GM23248 (cell line): Measurements from ENCODE around the gene ULBP2.

ENCODE experiments used
- EZH2 ChIP-seq: fragments of 200-600 bp; sonication (generic); IDR thresholded peaks from 2 replicates; pipeline ENCODE4 v1.6.1; 2018; ENCODE audit warnings: antibody characterized with exemption, mild to moderate bottlenecking; ENCODE audit not compliant: insufficient read depth, poor library complexity, severe bottlenecking
- EZH2phosphoT487 ChIP-seq: fragments of 200-600 bp; sonication (generic); IDR thresholded peaks from 2 replicates; pipeline ENCODE4 v1.6.1; 2018; ENCODE audit warnings: antibody characterized with exemption, moderate library complexity, mild to moderate bottlenecking, low read depth; ENCODE audit not compliant: insufficient read depth

GRCh38 chr6:149895833-149896271 lies 46.0 kb upstream of the ULBP2 start:
- no peak for TF ChIP-seq EZH2
- TF ChIP-seq EZH2phosphoT487: no peak
